LNCAP (cell line): Measurements from ENCODE around the gene TTLL5.

Experiments
- TF ChIP-seq, protein P1 (sequence below): fragments of 450-650 bp; IDR thresholded peaks from 2 replicates; pipeline ENCODE4 v1.5.1; 2017; ENCODE audit warnings: mild to moderate bottlenecking

TTLL5 gene

GRCh38 chr14:75626863-75627262, 34.2 kb upstream of the TTLL5 start:
- TF ChIP-seq, protein P1, sequence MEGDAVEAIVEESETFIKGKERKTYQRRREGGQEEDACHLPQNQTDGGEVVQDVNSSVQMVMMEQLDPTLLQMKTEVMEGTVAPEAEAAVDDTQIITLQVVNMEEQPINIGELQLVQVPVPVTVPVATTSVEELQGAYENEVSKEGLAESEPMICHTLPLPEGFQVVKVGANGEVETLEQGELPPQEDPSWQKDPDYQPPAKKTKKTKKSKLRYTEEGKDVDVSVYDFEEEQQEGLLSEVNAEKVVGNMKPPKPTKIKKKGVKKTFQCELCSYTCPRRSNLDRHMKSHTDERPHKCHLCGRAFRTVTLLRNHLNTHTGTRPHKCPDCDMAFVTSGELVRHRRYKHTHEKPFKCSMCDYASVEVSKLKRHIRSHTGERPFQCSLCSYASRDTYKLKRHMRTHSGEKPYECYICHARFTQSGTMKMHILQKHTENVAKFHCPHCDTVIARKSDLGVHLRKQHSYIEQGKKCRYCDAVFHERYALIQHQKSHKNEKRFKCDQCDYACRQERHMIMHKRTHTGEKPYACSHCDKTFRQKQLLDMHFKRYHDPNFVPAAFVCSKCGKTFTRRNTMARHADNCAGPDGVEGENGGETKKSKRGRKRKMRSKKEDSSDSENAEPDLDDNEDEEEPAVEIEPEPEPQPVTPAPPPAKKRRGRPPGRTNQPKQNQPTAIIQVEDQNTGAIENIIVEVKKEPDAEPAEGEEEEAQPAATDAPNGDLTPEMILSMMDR = no peak

GRCh38 chr14:75627406-75627805, 33.6 kb upstream of the TTLL5 start:
- TF ChIP-seq, protein P1 = no peak

DNA sequence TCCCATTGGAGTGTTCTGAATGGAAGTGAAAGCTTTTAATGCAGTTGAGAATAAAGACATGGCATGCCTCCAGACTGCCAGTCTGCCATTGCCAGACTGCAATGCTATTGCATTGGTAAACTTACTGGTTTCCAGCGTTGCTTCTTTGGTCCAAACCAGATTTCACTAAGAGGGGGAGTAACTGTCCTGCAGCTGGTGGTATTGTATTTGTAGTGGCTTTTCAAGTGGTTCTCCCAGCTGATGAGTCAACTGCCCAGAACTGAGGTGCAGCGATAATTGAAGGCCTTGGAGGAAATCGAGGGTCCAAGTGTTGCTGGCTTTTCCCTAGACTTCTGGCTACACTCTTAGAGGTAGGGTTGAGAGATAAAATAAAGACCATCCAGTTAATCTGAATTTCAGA, 32.2 kb upstream of the TTLL5 start:
- TF ChIP-seq, protein P1 = no peak

DNA sequence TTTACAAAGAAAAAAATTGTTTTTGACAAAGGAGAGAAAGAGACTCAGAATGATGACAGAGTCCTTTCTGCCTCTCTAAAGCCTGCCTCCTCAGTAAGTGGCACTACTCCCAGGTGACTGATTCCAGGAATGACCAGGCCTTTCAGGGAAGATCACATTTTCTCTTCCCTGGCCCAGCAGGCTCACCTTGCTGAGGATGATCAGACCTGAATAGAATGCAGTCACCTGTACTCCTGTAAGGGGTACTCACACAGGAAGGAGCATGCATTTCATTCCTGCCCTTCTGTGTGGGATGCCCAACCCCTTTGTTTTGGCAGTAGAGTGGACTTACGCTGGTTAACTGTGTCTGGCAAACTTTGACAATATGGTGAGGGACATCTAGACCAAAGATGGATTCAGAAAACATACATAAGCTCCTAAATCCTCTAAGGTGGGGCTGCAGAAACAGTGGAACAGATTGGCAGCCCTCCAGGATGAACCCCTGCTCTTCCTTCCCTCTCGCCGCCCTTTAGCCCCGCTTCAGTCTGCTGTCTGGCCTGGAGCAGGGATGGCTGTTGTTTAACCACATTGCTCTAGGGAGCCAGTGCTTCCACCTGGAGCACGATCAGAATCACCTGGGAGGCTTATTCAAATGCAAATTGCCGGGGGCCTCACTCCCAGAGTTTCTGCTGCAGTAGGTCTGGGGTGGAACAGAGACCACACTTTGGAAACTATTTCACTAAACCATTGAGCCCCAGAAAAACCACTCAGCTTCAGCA, 30.2 kb upstream of the TTLL5 start:
- TF ChIP-seq, protein P1 = no peak

GRCh38 chr14:75631453-75631831, 29.6 kb upstream of the TTLL5 start:
- TF ChIP-seq, protein P1 = no peak

DNA sequence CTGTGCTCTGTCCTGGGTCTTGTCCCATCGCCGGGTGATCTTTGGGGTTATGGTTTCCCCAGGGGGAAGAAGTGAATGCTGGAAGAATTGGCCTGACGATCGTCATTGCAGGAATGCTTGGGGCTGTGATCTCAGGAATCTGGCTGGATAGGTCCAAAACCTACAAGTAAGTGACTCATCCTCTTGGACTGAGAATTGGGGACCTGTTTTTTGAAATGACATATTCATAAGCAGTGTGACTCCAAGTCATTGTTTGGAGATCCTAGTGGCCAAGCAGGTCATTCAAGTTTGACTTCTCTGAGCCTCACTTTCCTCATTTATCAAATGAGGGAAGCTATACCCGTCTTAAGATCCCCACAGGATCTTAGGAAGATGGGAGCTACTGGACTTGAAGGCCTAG, 26.2 kb upstream of the TTLL5 start:
- TF ChIP-seq, protein P1 = no peak

DNA sequence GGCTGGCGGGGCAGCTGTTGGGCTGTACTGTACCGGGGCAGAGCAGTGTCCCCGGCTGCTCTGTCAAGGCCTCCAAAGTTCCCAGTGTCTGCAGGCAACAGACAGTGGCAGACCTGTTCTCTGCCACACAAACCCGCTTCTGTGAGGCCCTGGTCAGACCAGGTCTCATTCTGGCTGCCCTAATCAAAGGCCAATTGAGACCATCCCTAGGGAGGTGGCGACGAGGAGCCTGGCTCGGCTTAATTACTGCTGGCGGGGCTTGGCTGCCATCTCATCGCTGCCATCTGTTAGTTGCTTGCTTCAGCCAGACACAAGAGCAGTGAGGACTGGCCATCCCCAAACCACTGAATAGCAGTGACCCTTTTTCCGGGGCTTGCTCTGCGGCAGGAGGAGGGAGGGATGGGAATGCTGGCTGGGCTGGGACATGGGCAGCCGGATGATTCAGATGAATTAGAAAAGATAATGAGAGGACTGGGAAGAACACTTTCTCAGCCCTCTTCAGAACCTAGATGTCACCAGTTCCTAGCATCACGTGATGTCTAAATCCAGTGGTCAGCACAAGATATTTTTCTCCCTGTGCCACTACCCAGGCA, 24.9 kb upstream of the TTLL5 start:
- TF ChIP-seq, protein P1 = no peak

GRCh38 chr14:75640876-75641275, 20.2 kb upstream of the TTLL5 start:
- TF ChIP-seq, protein P1 = no peak
